ENCODE measurements around the gene VPS33A.
"Not testable (repeated sequence)": the region's sequence is repeated elsewhere in the genome, so short reads cannot be mapped to it uniquely, and the experiment has no call there.

Gene VPS33A

GRCh38 chr12:122204167-122205052 is 61.9 kb downstream of the VPS33A start:
- DNase-seq (ENCODE audit: insufficient read length, low spot score) (no peak), FAIRE-seq (no peak)
- TF ChIP-seq CTCF (IDR thresholded peaks at IDR 0.05; ENCODE audit: insufficient read depth, missing control alignments), result no peak

- no peak for FAIRE-seq
These were observed 62.8 kb downstream of the VPS33A start, which contains the start of gene B3GNT4 for GRCh38 chr12:122203301-122204166. TSS of gene B3GNT4 (plus strand) at chr12:122203709. CDS start at chr12:122204619, 910 bp downstream.

GRCh38 chr12:122202811-122203210 is 63.5 kb downstream of the VPS33A start:
- not testable (repeated sequence) for FAIRE-seq

More at GRCh38 chr12:122203301-122204166, 62.8 kb downstream of the VPS33A start, which contains the start of gene B3GNT4:
- no peak for TF ChIP-seq CTCF (IDR thresholded peaks at IDR 0.05; ENCODE audit: insufficient read depth, missing control alignments)
- peak; percentile 67 for DNase-seq (ENCODE audit: insufficient read length, low spot score)

GRCh38 chr12:122202017-122202416 is 64.3 kb downstream of the VPS33A start:
- no peak for DNase-seq (ENCODE audit: insufficient read length, low spot score)
- no peak for FAIRE-seq
- TF ChIP-seq CTCF (IDR thresholded peaks at IDR 0.05; ENCODE audit: insufficient read depth, missing control alignments), result no peak

More at GRCh38 chr12:122202811-122203210, 63.5 kb downstream of the VPS33A start:
- DNase-seq (ENCODE audit: insufficient read length, low spot score), result not testable (repeated sequence)

GRCh38 chr12:122201381-122201780 is 64.9 kb downstream of the VPS33A start:
- FAIRE-seq, result no peak
- TF ChIP-seq CTCF (IDR thresholded peaks at IDR 0.05; ENCODE audit: insufficient read depth, missing control alignments), result no peak
- DNase-seq (ENCODE audit: insufficient read length, low spot score), result no peak

- DNase-seq (ENCODE audit: insufficient read length, low spot score), result no peak
- no peak for FAIRE-seq
- TF ChIP-seq CTCF (IDR thresholded peaks at IDR 0.05; ENCODE audit: insufficient read depth, missing control alignments), result no peak
These were observed 65.6 kb downstream of the VPS33A start for GRCh38 chr12:122200541-122201175.
